ENCODE results near the gene BAZ1A. TPM values are rescaled to one million over a fixed set of nuclear protein-coding genes. Genes with fewer than 3 reads are reported as not detected.

BAZ1A gene
- total RNA-seq, 1 donor: 21.7 TPM

GRCh38 chr14:34858765-34859164 lies 16.4 kb downstream of the BAZ1A start:
- no peak for DNase-seq (ENCODE audit: low read depth)
- no peak for TF ChIP-seq CTCF (IDR thresholded peaks at IDR 0.05; ENCODE audit: insufficient read depth, low read length)
- no peak overlapping the region for H3K4me3 ChIP-seq (ENCODE audit: low read depth, low read length)

GRCh38 chr14:34857689-34858449 lies 17.3 kb downstream of the BAZ1A start:
- DNase-seq (ENCODE audit: low read depth): no peak
- H3K4me3 ChIP-seq (ENCODE audit: low read depth, low read length): no peak overlapping the region
- no peak for TF ChIP-seq CTCF (IDR thresholded peaks at IDR 0.05; ENCODE audit: insufficient read depth, low read length)

- DNase-seq (ENCODE audit: low read depth): peak; percentile 79
- TF ChIP-seq CTCF (IDR thresholded peaks at IDR 0.05; ENCODE audit: insufficient read depth, low read length): no peak
- H3K4me3 ChIP-seq (ENCODE audit: low read depth, low read length): no peak overlapping the region
These were observed 22.1 kb downstream of the BAZ1A start for GRCh38 chr14:34853041-34853440.

- DNase-seq (ENCODE audit: low read depth): peak; percentile 90
- H3K4me3 ChIP-seq (ENCODE audit: low read depth, low read length): no peak overlapping the region
- TF ChIP-seq CTCF (IDR thresholded peaks at IDR 0.05; ENCODE audit: insufficient read depth, low read length): no peak
These were observed 23.8 kb downstream of the BAZ1A start for GRCh38 chr14:34851395-34851794.

- no peak overlapping the region for H3K4me3 ChIP-seq (ENCODE audit: low read depth, low read length)
- no peak for TF ChIP-seq CTCF (IDR thresholded peaks at IDR 0.05; ENCODE audit: insufficient read depth, low read length)
- no peak for DNase-seq (ENCODE audit: low read depth)
These were observed 29.3 kb downstream of the BAZ1A start for GRCh38 chr14:34845869-34846268.

- TF ChIP-seq CTCF (IDR thresholded peaks at IDR 0.05; ENCODE audit: insufficient read depth, low read length): no peak
- DNase-seq (ENCODE audit: low read depth): peak; percentile 84
- H3K4me3 ChIP-seq (ENCODE audit: low read depth, low read length): no peak overlapping the region
These were observed 32.1 kb downstream of the BAZ1A start for GRCh38 chr14:34843011-34843554.

Data from fibroblast of the aortic adventitia (primary cell).